Gastrocnemius medialis (tissue), 4 donors: ENCODE data around the gene PAK5.

Experiments used
- CTCF ChIP-seq, 5 experiments: fragments of 450-650 bp in 3 of 5; fragments of 200-600 bp in 2 of 5; sonication (generic) in 2 of 5; IDR thresholded peaks in 4 of 5; conservative IDR thresholded peaks in 1 of 5; 1 replicate in 4 of 5; 2 replicates in 1 of 5; pipeline ENCODE4 v1.5.1; 2016 to 2019; ENCODE audit warnings: antibody characterized with exemption in 5 of 5, mild to moderate bottlenecking in 3 of 5, moderate library complexity in 3 of 5
- POLR2A ChIP-seq, 2 donors: fragments of 450-650 bp; IDR thresholded peaks; one replicate each; pipeline ENCODE4 v1.6.1; 2017; ENCODE audit warnings: antibody characterized with exemption in 2 of 2, mild to moderate bottlenecking in 2 of 2, moderate library complexity in 2 of 2

- no peak for TF ChIP-seq CTCF (IDR thresholded peaks at IDR 0.05 in 4 of 5, conservative IDR thresholded peaks at IDR 0.05 in 1 of 5)
- no peak for TF ChIP-seq POLR2A (IDR thresholded peaks at IDR 0.05)
Observed at GRCh38 chr20:9534025-9534424, 304.9 kb downstream of the PAK5 start.
